Activated CD8-positive, alpha-beta T cell treated with anti-CD3 and anti-CD28 coated beads, Interleukin-2, amount 10 ng/mL, durations not matched to agents 7 days and 5 days (primary cell): Measurements from ENCODE around the gene MEGF8. TPM values are rescaled to one million over a fixed set of nuclear protein-coding genes. Genes with fewer than 3 reads are reported as not detected.
A peak's percentile ranks its signal among the peaks of the same experiment; 100 is the strongest.

Experiments used
- ATAC-seq: fragments of 150-1000 bp; cut with Tn5 transposase; one replicate; pipeline ENCODE4 v1.10.0; 2021; ENCODE audit warnings: moderate library complexity
- CTCF ChIA-PET: fragments of 350-600 bp; sonication (Branson Sonifier 250); formaldehyde crosslinking; loops from one replicate; lab custom pipeline; 2021; ENCODE audit warnings: antibody characterized with exemption; lab: Charles Lee
- POLR2A ChIA-PET: fragments of 350-600 bp; sonication (Branson Sonifier 250); formaldehyde crosslinking; loops from one replicate; lab custom pipeline; 2021; ENCODE audit warnings: antibody characterized with exemption; lab: Charles Lee
- DNase-seq: peaks from one replicate; pipeline ENCODE4 v3.0.0-alpha.2; 2020
- H3K27ac Mint-ChIP-seq: one replicate; pipeline ENCODE4 v1.8.0; 2021; ENCODE audit warnings: mild to moderate bottlenecking, mixed read lengths
- H3K27me3 Mint-ChIP-seq: one replicate; pipeline ENCODE4 v1.8.0; 2021; ENCODE audit warnings: low read depth, mixed read lengths
- H3K36me3 Mint-ChIP-seq: one replicate; pipeline ENCODE4 v1.8.0; 2021; ENCODE audit warnings: low read depth, mixed read lengths
- H3K4me1 Mint-ChIP-seq: one replicate; pipeline ENCODE4 v1.8.0; 2021; ENCODE audit warnings: low read depth, mixed read lengths
- H3K4me3 Mint-ChIP-seq: one replicate; pipeline ENCODE4 v1.8.0; 2021; ENCODE audit warnings: mild to moderate bottlenecking, mixed read lengths
- H3K9me3 Mint-ChIP-seq: one replicate; pipeline ENCODE4 v1.8.0; 2022; ENCODE audit warnings: mixed read lengths; ENCODE audit not compliant: insufficient read depth
- total RNA-seq, 2 experiments: library from RNA; stranded (reverse); gene quantifications; one replicate each; pipeline ENCODE4 v1.2.3, GENCODE V29; 2021

Gene MEGF8
- total RNA-seq, 2 experiments from 2014 or later, result 5.0 to 5.9 TPM

DNA sequence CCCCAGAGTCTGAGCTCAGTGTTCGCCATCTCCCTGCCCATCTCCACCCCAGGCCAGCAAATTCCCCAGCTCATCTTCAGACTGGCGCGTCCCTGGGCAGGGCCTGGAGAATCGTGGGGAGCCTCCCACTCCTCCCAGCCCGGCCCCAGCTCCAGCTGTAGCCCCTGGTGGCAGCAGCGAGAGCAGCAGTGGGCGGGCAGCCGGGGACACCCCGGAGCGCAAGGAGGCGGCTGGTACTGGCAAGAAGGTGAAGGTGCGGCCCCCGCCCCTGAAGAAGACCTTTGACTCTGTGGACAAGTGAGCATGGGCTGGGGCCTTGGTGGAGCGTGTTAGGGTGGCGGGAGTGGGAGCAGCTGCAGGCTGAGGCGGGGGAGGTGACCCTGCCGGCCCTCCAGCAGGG lies 31.9 kb upstream of the MEGF8 start:
- POLR2A ChIA-PET, result no interaction called here
- no peak for DNase-seq
- peaks cover 8% of the 10 kb centered on the region for H3K4me1 Mint-ChIP-seq
- no peak for ATAC-seq
- H3K9me3 Mint-ChIP-seq, result no peaks in the 10 kb centered on the region
- no peak overlapping the region for H3K27ac Mint-ChIP-seq
- no peaks in the 10 kb centered on the region for H3K27me3 Mint-ChIP-seq
- peaks cover 37% of the 10 kb centered on the region for H3K36me3 Mint-ChIP-seq
- no peak overlapping the region for H3K4me3 Mint-ChIP-seq
- CTCF ChIA-PET, result interaction anchor here (1.4 to 2.5 kb wide), 2 partner anchors 50 to 185 kb away, joined by 4 to 7 read pairs; no protein-coding TSS in a partner anchor

DNA sequence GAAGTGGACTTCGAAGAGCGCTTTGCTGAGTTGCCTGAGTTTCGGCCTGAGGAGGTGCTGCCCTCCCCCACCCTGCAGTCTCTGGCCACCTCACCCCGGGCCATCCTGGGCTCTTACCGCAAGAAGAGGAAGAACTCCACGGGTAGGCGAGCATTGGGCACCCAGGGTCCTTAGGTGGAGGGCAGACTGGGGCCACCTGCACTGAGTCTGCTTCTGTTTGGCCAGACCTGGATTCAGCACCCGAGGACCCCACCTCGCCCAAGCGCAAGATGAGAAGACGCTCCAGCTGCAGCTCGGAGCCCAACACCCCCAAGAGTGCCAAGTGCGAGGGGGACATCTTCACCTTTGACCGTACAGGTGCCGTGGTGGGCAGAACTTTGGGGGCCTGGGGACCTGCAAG lies 31.5 kb upstream of the MEGF8 start:
- H3K9me3 Mint-ChIP-seq, result no peaks in the 10 kb centered on the region
- POLR2A ChIA-PET, result no interaction called here
- peaks cover 37% of the 10 kb centered on the region for H3K36me3 Mint-ChIP-seq
- no peak overlapping the region for H3K4me3 Mint-ChIP-seq
- no peak for DNase-seq
- peaks cover 8% of the 10 kb centered on the region for H3K4me1 Mint-ChIP-seq
- no peak for ATAC-seq
- CTCF ChIA-PET, result interaction anchor here (1.4 to 2.5 kb wide), 2 partner anchors 51 to 185 kb away, joined by 4 to 7 read pairs; no protein-coding TSS in a partner anchor
- H3K27me3 Mint-ChIP-seq, result no peaks in the 10 kb centered on the region
- no peak overlapping the region for H3K27ac Mint-ChIP-seq

DNA sequence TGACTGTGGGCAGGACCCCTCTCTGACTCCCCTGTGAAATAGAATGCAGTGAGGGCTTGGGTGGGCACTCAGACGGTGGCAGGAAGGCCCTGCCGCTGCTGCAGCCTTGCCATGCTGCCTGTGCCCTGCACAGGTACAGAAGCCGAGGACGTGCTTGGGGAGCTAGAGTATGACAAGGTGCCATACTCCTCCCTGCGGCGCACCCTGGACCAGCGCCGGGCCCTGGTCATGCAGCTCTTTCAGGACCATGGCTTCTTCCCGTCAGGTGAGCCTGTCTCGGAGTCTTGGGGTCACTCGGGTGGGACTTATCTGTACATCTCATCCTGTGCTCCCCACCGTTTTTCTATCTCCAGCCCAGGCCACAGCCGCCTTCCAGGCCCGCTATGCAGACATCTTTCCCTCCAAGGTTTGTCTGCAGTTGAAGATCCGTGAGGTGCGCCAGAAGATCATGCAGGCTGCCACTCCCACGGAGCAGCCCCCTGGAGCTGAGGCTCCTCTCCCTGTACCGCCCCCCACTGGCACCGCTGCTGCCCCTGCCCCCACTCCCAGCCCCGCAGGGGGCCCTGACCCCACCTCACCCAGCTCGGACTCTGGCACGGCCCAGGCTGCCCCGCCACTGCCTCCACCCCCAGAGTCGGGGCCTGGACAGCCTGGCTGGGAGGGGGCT lies 30.8 kb upstream of the MEGF8 start:
- peak overlapping the region; percentile 15 for H3K27ac Mint-ChIP-seq
- no peak overlapping the region for H3K4me3 Mint-ChIP-seq
- DNase-seq (no peak), ATAC-seq (no peak)
- H3K36me3 Mint-ChIP-seq, result peaks cover 33% of the 10 kb centered on the region
- peaks cover 8% of the 10 kb centered on the region for H3K4me1 Mint-ChIP-seq
- ChIA-PET CTCF (interaction anchor here (1.3 to 2.5 kb wide), 5 partner anchors 9 to 186 kb away, joined by 3 to 14 read pairs (median 11); partner anchors contain the start of gene GSK3A), POLR2A (no interaction called here)
- no peaks in the 10 kb centered on the region for H3K27me3 Mint-ChIP-seq
- no peaks in the 10 kb centered on the region for H3K9me3 Mint-ChIP-seq

DNA sequence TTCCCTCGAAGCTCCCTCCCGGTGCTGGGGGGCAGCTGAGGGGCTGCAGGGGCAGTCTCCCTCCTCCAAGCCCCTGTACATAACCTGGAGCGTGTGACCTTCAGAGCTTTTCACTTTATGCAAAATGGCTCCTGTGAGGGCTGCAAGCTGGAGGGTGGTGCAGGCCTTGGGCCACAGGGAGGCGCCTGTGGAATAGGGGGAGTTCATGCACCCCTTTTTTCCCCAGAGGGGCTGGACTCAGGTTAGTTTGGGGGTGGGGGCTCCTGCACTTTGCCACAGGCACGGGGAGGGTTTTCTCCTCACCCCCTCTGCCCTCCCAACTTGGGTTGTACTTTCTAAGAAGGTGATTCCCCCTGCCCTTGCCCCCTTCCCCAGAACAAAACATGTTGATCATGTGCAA lies 30.1 kb upstream of the MEGF8 start:
- no peak overlapping the region for H3K4me3 Mint-ChIP-seq
- POLR2A ChIA-PET, result no interaction called here
- peaks cover 38% of the 10 kb centered on the region for H3K36me3 Mint-ChIP-seq
- no peaks in the 10 kb centered on the region for H3K27me3 Mint-ChIP-seq
- no peak for ATAC-seq
- no peak overlapping the region for H3K27ac Mint-ChIP-seq
- H3K4me1 Mint-ChIP-seq, result peaks cover 8% of the 10 kb centered on the region
- CTCF ChIA-PET, result interaction anchor here (1.3 to 2.4 kb wide), 5 partner anchors 10 to 163 kb away, joined by 3 to 14 read pairs (median 12); partner anchors contain the start of genes GSK3A and POU2F2
- DNase-seq, result no peak
- no peaks in the 10 kb centered on the region for H3K9me3 Mint-ChIP-seq

DNA sequence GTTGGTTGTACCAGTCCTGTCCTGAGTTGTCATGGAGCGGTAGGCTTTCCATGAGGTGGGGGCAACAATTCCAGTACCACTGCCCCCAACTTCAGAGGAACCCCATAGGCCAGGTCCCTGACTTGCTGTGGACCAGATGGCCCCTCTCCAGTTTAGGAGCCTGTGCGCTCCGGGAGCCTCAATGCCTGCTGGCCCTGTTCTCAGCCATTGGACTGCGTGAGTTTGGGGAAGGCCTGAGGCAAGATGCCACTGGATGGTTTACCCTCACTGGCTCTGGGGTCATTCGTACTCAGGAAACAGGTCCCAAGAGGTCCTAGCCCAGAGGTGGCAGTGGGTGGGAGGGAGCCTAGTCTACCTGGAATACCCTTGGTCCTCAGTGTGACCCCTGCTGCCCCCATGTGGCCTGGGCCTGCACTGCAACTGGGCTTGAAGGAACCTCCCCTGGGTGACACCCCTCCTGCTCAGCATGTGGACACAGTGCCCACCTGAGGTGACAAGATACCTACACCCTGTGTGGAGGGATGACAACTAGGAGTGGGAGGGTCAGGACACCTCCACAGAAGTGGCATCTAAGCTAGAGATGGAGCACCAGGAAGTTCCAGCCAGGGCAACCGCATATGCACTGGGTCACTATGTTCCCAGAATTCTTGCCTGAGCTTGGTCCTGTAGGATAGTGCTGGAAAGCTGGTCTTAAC lies 29.5 kb upstream of the MEGF8 start:
- Mint-ChIP-seq H3K4me1 (peaks cover 10% of the 10 kb centered on the region), H3K27ac (no peak overlapping the region), H3K4me3 (no peak overlapping the region), H3K9me3 (no peaks in the 10 kb centered on the region), H3K27me3 (no peaks in the 10 kb centered on the region), H3K36me3 (peaks cover 38% of the 10 kb centered on the region)
- ChIA-PET POLR2A (no interaction called here), CTCF (interaction anchor here (0.6 to 3.2 kb wide), 13 partner anchors 8 to 187 kb away, joined by 3 to 19 read pairs (median 4); partner anchors contain the start of genes GSK3A and POU2F2)
- peak; percentile 86 for ATAC-seq
- peak; percentile 92 for DNase-seq

DNA sequence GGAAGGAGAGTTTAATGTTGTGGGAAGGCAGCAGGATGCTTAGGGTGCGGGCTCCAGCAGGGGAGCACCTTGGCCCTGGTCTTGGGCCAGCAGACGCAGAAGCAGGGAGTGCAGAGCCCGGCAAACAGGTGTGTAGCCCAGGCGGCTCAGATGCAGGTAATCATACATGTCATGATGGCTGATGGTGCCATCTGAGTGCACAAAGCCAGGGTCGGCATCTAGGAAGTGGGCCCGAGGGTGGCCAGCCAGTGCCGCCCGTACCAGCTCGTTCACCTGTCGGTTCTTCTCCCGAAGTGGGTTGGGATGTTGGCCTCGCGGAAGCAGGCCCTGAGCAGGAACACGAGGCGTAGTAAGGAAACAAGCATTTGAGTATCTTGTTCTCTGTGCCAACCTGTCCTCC lies 28.4 kb upstream of the MEGF8 start:
- peak overlapping the region; percentile 3 for H3K27ac Mint-ChIP-seq
- no peak overlapping the region for H3K4me3 Mint-ChIP-seq
- ChIA-PET CTCF (interaction anchor here (0.9 to 3.2 kb wide), 8 partner anchors 10 to 188 kb away, joined by 3 to 19 read pairs (median 12); partner anchors contain the start of genes GSK3A and POU2F2), POLR2A (no interaction called here)
- no peaks in the 10 kb centered on the region for H3K9me3 Mint-ChIP-seq
- no peak for ATAC-seq
- DNase-seq, result no peak
- peaks cover 29% of the 10 kb centered on the region for H3K36me3 Mint-ChIP-seq
- H3K4me1 Mint-ChIP-seq, result peaks cover 15% of the 10 kb centered on the region
- no peaks in the 10 kb centered on the region for H3K27me3 Mint-ChIP-seq

DNA sequence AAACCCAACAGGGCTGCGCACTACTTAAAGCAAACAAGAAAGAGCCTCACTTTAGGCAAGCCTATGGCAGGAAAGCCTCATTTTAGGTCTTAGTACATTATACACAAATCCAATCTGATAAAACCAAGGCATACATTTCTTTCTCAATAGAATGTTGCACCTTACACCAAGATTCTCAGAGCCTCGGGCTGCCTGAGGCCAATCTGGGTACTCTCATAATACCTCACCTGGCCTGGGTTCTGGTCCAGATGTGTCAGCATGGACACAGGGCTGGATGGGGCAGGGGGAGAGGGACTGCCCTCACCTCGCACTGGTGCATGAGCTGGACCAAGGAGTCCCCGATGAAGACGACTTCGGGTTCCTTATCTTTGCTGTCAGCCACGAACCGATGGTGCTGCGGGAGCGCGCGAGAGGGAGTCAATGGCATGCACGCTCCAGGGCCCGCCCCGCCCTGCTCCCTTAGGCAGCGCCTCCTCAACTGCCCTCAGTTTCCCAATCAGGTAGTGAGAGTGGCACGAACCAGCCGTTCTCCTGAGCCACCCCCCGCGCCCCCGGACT lies 23.7 kb upstream of the MEGF8 start, which contains the start of gene PRR19:
Gene PRR19, plus strand, starts transcription at position 487 of the 558 bp plus-strand sequence. CDS start 7,453 bp downstream, outside the sequence.
- POLR2A ChIA-PET, result interaction anchor here (0.8 to 1.1 kb wide), 2 partner anchors 20 to 31 kb away, joined by 3 to 4 read pairs; no protein-coding TSS in a partner anchor
- no peaks in the 10 kb centered on the region for H3K9me3 Mint-ChIP-seq
- peak within 1 kb of the TSS; percentile 91 for H3K27ac Mint-ChIP-seq
- H3K27me3 Mint-ChIP-seq, result no peaks in the 10 kb centered on the region
- H3K4me3 Mint-ChIP-seq, result peak within 1 kb of the TSS; percentile 86
- H3K36me3 Mint-ChIP-seq, result peaks cover 9% of the 10 kb centered on the region
- peaks cover 26% of the 10 kb centered on the region for H3K4me1 Mint-ChIP-seq
- ATAC-seq (peak; percentile 28), DNase-seq (no peak)
- CTCF ChIA-PET, result interaction anchor here (0.7 to 1.7 kb wide), 5 partner anchors 59 to 193 kb away, joined by 3 to 7 read pairs (median 6); partner anchors contain the start of genes GSK3A, POU2F2 and ZNF526

DNA sequence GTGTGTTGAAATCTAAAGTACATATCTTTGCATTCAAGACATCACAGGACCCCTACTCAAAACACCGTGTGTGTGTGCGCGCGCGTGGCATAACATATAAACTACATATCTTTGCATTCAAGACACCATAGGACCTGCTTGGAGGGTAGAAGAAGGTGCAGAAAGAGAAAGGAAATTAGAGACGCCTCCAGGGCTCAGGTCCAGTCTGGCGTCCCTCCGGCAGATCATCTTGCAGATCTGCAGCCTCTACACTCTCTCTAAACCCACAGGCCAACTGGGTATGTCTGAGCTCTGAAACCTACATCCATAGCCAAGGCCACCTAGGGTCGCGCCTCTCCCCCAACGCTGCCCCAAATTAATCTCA lies 22.4 kb upstream of the MEGF8 start:
- ChIA-PET CTCF (interaction anchor here (1.0 to 1.6 kb wide), 2 partner anchors 60 to 171 kb away, joined by 6 to 7 read pairs; partner anchors contain the start of genes GSK3A and POU2F2), POLR2A (no interaction called here)
- H3K27ac Mint-ChIP-seq, result peak overlapping the region; percentile 91
- H3K27me3 Mint-ChIP-seq, result no peaks in the 10 kb centered on the region
- DNase-seq, result no peak
- no peak for ATAC-seq
- H3K4me3 Mint-ChIP-seq, result peak overlapping the region; percentile 86
- peaks cover 26% of the 10 kb centered on the region for H3K4me1 Mint-ChIP-seq
- no peaks in the 10 kb centered on the region for H3K9me3 Mint-ChIP-seq
- H3K36me3 Mint-ChIP-seq, result peaks cover 7% of the 10 kb centered on the region

DNA sequence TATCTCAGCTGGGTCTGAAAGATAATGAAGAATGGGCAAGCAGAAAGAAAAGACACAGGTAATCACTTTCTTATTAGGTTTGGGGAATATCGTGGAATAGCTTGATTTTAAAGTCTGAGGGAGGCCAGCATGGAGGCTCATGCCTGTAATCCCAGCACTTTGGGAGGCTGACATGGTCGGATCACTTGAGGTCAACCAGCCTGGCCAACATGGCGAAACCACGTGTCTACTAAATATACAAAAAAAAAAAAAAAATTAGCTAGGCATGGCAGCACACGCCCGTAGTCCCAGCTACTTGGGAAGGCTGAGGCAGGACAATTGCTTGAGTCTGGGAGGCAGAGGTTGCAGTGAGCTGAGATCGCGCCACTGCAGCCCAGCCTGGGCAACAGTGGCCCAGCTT lies 21.6 kb upstream of the MEGF8 start:
- H3K9me3 Mint-ChIP-seq, result no peaks in the 10 kb centered on the region
- peaks cover 7% of the 10 kb centered on the region for H3K36me3 Mint-ChIP-seq
- POLR2A ChIA-PET, result interaction anchor here (0.6 kb wide), 1 partner anchor 461 kb away, joined by 3 read pairs; no protein-coding TSS in a partner anchor
- no peaks in the 10 kb centered on the region for H3K27me3 Mint-ChIP-seq
- peaks cover 26% of the 10 kb centered on the region for H3K4me1 Mint-ChIP-seq
- ATAC-seq (no peak), DNase-seq (no peak)
- CTCF ChIA-PET, result interaction anchor here (0.7 kb wide), 1 partner anchor 8 kb away, joined by 4 read pairs; no protein-coding TSS in a partner anchor
- H3K4me3 Mint-ChIP-seq, result no peak overlapping the region
- H3K27ac Mint-ChIP-seq, result no peak overlapping the region

DNA sequence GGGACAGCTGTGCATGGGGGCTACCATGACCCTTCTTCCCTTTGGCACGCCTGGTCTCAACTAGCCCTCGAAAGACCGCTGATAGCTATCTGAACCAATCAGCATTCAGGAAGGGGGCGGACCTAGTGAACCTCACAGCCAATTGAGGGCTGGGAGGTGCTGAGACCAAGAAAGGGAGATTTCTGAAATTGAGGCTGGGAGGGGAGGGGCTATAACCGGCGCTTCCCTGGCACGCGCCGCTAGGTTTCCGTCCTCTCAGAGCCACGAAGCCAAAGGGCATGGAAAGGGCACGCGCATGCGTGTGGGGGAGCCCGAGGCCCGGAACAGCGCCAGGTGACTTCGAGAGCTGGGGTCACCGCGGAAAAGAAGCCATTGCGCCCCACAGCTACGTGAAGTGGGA lies 18.8 kb upstream of the MEGF8 start:
- peaks cover 18% of the 10 kb centered on the region for H3K4me1 Mint-ChIP-seq
- ATAC-seq, result no peak
- H3K36me3 Mint-ChIP-seq, result no peaks in the 10 kb centered on the region
- no peak overlapping the region for H3K27ac Mint-ChIP-seq
- POLR2A ChIA-PET, result no interaction called here
- no peaks in the 10 kb centered on the region for H3K9me3 Mint-ChIP-seq
- peaks cover 3% of the 10 kb centered on the region for H3K27me3 Mint-ChIP-seq
- CTCF ChIA-PET, result interaction anchor here (1.4 kb wide), 1 partner anchor 10 kb away, joined by 4 read pairs; no protein-coding TSS in a partner anchor
- DNase-seq, result no peak
- no peak overlapping the region for H3K4me3 Mint-ChIP-seq

DNA sequence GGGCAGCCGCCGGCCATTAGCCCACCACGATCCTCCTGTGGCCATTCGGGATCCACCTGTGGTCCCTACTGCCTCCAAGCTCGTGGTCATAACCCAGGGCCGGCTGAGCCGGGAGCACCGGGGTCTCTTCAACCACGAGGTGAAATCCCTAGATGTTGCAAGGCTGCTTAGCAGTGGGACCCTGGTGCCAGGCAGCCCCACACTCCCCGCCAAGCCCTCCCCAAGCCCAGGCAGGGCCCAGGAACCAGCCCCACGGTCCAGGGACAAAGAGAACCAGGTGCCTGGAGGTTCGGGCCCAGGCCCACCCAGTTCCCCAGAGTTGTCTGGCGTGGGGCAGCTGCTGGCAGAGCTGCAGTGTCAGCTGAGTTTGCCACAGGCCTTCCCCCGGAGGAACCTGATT lies 15.7 kb upstream of the MEGF8 start:
- H3K27me3 Mint-ChIP-seq, result peaks cover 27% of the 10 kb centered on the region
- H3K9me3 Mint-ChIP-seq, result no peaks in the 10 kb centered on the region
- DNase-seq (no peak), ATAC-seq (no peak)
- H3K4me3 Mint-ChIP-seq, result no peak overlapping the region
- POLR2A ChIA-PET, result no interaction called here
- no peaks in the 10 kb centered on the region for H3K36me3 Mint-ChIP-seq
- CTCF ChIA-PET, result no interaction called here
- peaks cover 11% of the 10 kb centered on the region for H3K4me1 Mint-ChIP-seq
- H3K27ac Mint-ChIP-seq, result no peak overlapping the region
